Left renal pelvis (tissue), 4 donors: ENCODE results near the gene FXYD1. TPM values are rescaled to one million over a fixed set of nuclear protein-coding genes. Genes with fewer than 3 reads are reported as not detected.

ENCODE experiments used
- DNase-seq, 4 donors: peaks; one replicate each; pipeline ENCODE4 v3.0.0-alpha.2; 2013; ENCODE audit warnings: low read depth in 4 of 4, low spot score in 3 of 4
- polyA plus RNA-seq, 4 donors: library from polyadenylated mRNA; unstranded; fragments of 120-200 nt; gene quantifications; one replicate each; pipeline ENCODE4 v1.2.1, GENCODE V29; 2013; ENCODE audit not compliant: insufficient read length in 4 of 4

The FXYD1 gene
- polyA plus RNA-seq, 4 donors: 22.3 to 73.8 (median 27.2) TPM

DNA sequence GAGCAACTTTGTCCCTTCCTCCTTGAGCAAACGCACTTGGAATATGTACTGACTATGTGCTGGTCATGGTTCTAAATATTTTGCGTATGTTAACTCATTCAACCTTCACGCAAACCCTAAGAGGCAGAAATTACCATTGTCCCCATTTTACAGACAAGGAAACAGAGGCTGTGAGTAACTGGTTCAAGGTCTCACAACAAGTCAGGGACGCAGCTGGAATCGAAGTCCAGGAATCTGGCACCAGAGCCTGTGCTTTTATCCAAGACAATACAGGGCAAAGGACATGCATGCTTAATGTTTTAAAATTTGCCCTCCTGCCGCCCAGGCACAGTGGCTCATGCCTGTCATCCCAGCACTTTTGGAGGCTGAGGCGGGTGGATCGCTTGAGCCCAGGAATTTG, 21.0 kb downstream of the FXYD1 start:
- DNase-seq: no peak

- no peak for DNase-seq
These were observed 22.2 kb downstream of the FXYD1 start for GRCh38 chr19:35160629-35161433.

- no peak for DNase-seq
These were observed 22.8 kb downstream of the FXYD1 start for GRCh38 chr19:35161434-35161743.

- DNase-seq: no peak
These were observed 24.1 kb downstream of the FXYD1 start for GRCh38 chr19:35162471-35163326.

DNA sequence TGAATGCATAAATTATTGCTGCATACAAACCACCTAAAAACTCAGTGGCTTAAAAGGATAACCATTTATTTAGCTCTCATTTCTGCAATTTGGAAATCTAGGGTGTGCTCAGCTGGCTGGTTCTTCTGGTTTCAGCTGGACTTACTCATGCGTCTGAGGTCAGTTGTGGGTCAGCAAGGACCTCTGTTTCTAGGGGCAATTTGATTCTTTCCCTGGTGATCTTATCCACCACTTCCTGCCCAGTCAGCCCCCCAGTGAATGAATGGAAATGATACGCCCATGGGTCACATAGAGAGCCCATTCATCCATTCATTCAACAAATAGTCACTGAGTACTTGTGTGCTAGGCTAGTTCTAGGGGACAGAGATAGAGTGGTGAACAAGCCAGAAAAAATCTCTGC, 25.8 kb downstream of the FXYD1 start:
- no peak for DNase-seq

DNA sequence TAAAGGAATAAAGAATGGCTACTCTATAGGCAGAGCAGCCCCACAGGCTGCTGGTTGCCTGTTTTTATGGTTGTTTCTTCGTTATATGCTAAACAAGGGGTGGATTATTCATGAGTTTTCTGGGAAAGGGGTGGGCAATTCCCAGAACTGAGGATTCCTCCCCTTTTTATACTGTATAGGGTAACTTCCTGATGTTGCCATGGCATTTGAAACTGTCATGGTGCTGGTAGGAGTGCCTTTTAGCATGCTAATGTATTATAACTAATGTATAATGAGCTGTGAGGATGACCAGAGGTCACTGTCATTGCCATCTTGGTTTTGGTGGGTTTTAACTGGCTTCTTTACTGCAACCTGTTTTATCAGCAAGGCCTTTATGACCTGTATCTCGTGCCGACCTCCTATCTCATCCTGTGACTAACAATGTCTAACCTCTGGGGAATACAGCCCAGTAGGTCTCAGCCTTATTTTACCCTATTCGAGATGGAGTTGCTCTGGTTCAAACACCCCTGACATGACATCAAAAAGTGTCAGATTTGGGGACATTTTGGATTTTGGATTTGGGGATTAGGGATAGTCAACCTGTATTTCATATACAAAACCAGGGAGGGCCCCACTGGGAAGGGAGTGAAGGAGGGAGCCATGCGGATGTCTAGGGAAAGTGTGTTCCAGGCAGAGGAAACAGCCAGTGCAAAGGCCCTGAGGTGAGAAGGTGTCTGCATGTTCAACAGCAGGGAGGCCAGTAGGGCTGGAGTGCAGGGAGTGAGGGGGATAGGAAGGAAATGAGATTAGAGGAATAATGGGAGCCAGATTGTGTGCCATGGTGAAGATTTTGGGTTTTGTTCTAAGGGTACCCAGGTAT, 26.8 kb downstream of the FXYD1 start:
- no peak for DNase-seq

GRCh38 chr19:35166100-35167063, 27.8 kb downstream of the FXYD1 start:
- no peak for DNase-seq

GRCh38 chr19:35167251-35168119, 28.9 kb downstream of the FXYD1 start:
- no peak for DNase-seq

- no peak for DNase-seq
These were observed 29.6 kb downstream of the FXYD1 start for GRCh38 chr19:35168196-35168595.

GRCh38 chr19:35169221-35169995, 30.8 kb downstream of the FXYD1 start:
- no peak for DNase-seq

- no peak for DNase-seq
These were observed 31.9 kb downstream of the FXYD1 start for GRCh38 chr19:35170359-35171061.

GRCh38 chr19:35171730-35172129, 33.1 kb downstream of the FXYD1 start:
- no peak for DNase-seq

DNA sequence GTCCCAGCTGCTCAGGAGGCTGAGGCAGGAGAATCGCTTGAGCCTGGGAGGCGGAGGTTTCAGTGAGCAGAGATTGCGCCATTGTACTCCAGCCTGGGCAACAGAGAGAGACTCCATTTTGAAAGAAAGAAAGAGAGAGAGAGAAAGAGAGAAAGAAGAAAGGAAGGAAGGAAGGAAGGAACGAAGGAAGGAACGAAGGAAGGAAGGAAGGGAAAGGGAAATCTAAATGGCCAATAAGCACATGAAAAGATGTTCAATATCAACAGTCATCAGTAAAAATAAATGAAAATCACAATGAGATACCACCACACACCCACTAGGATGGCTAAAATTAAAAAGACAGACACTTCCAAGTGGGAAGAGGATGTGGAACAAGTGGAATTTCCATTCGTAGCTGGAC, 35.6 kb downstream of the FXYD1 start:
- DNase-seq: no peak

- DNase-seq: no peak
These were observed 37.6 kb downstream of the FXYD1 start for GRCh38 chr19:35176181-35176570.

DNA sequence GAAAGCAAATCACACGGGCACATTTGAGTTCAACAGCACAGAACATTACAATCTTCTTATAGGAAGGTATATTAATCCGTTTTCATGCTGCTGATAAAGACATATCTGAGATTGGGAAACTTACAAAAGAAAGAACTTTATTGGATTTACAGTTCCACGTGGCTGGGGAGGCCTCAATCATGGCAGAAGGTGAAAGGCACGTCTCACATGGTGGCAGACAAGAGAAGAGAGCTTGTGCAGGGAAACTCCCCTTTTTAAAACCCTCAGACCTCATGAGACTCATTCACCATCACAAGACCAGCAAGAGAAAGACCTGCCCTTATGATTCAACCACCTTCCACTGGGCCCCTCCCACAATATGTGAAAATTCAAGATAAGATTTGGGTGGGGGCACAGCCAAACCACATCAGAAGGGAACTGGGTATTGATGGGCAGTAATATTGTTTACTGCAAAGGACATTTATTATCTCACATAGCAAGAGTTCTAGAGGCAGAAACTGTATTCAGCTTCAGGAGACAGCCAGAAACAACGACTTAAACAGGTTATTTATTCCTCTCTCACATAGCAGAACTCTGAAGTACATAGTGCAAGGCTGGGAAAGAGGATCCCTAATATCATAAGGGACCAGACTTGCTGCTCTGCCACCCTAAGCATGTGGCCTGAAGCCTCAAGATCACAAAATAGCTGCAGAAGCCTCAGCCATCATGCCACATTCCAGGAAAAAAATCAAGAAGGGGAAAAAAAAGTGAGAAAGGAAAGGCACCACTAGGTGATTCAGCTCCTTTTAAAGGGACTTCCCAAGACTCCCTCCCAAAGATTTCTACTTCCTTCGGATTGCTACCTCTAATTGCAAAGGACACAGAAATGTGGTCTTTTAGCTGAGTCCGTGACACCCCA, 39.0 kb downstream of the FXYD1 start:
- DNase-seq: no peak

- no peak for DNase-seq
These were observed 40.1 kb downstream of the FXYD1 start for GRCh38 chr19:35178701-35179100.

DNA sequence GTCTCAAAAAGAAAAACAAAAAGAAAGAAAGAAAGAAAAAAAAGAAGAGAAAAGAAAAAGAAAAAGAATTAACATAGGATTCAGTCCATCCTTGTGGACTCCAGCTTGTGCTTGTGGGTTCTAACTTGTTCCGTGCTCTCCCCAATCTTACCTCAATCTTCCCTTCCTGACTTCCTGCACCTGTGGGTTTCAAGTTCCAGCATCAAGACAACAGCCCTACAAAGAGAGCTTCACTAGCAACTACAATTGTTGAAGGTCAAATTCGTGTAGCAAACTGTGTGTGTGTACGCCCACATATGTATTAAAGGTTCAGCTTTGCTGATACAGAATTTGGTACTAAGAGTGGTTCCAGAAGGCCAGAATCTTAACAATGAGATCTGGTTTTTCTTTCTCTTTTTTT, 41.2 kb downstream of the FXYD1 start:
- no peak for DNase-seq
